ENCODE results near the gene SLCO4A1. TPM values are rescaled to one million over a fixed set of nuclear protein-coding genes. Genes with fewer than 3 reads are reported as not detected.

Gene SLCO4A1
- total and polyA plus RNA-seq, 2 experiments from 2014 or later, result 0.15 to 1.0 TPM

GRCh38 chr20:62651285-62652021 is 9.2 kb downstream of the SLCO4A1 start:
- Histone ChIP-seq H3K4me3 (no peak overlapping the region), H3K27me3 (no peaks in the 10 kb centered on the region), H3K27ac (no peak overlapping the region), H3K9me3 (ENCODE audit: low read depth) (no peaks in the 10 kb centered on the region), H3K4me1 (ENCODE audit: low read depth) (peaks cover 9% of the 10 kb centered on the region), H3K36me3 (no peaks in the 10 kb centered on the region)
- DNase-seq (ENCODE audit: low read depth in 1 of 2, low spot score in 1 of 2), result peak; percentile 54 to 60
- no peak for TF ChIP-seq CTCF (IDR thresholded peaks at IDR 0.05; ENCODE audit: low read depth, low read length)

GRCh38 chr20:62652041-62652893 is 10.0 kb downstream of the SLCO4A1 start:
- Histone ChIP-seq H3K9me3 (ENCODE audit: low read depth) (no peaks in the 10 kb centered on the region), H3K4me3 (no peak overlapping the region), H3K4me1 (ENCODE audit: low read depth) (peaks cover 9% of the 10 kb centered on the region), H3K36me3 (no peaks in the 10 kb centered on the region), H3K27ac (no peak overlapping the region), H3K27me3 (no peaks in the 10 kb centered on the region)
- peak; percentile 24 to 99 for DNase-seq (ENCODE audit: low read depth in 1 of 2, low spot score in 1 of 2)
- no peak for TF ChIP-seq CTCF (IDR thresholded peaks at IDR 0.05; ENCODE audit: low read depth, low read length)

- Histone ChIP-seq H3K27ac (no peak overlapping the region), H3K27me3 (no peaks in the 10 kb centered on the region), H3K4me3 (no peak overlapping the region), H3K36me3 (no peaks in the 10 kb centered on the region), H3K9me3 (ENCODE audit: low read depth) (no peaks in the 10 kb centered on the region), H3K4me1 (ENCODE audit: low read depth) (peaks cover 9% of the 10 kb centered on the region)
- DNase-seq (ENCODE audit: low read depth in 1 of 2, low spot score in 1 of 2), result no peak
- TF ChIP-seq CTCF (IDR thresholded peaks at IDR 0.05; ENCODE audit: low read depth, low read length), result no peak
Observed at GRCh38 chr20:62652894-62653305, 10.6 kb downstream of the SLCO4A1 start.

GRCh38 chr20:62653373-62653772 is 11.1 kb downstream of the SLCO4A1 start:
- no peak overlapping the region for H3K27ac ChIP-seq
- no peak for DNase-seq (ENCODE audit: low read depth in 1 of 2, low spot score in 1 of 2)
- no peak for TF ChIP-seq CTCF (IDR thresholded peaks at IDR 0.05; ENCODE audit: low read depth, low read length)

GRCh38 chr20:62653951-62654685 is 11.8 kb downstream of the SLCO4A1 start:
- no peak for DNase-seq (ENCODE audit: low read depth in 1 of 2, low spot score in 1 of 2)
- TF ChIP-seq CTCF (IDR thresholded peaks at IDR 0.05; ENCODE audit: low read depth, low read length), result no peak

More at GRCh38 chr20:62653373-62653772, 11.1 kb downstream of the SLCO4A1 start:
- H3K4me3 ChIP-seq, result no peak overlapping the region
- no peaks in the 10 kb centered on the region for H3K36me3 ChIP-seq
- H3K4me1 ChIP-seq (ENCODE audit: low read depth), result peaks cover 9% of the 10 kb centered on the region
- H3K27me3 ChIP-seq, result no peaks in the 10 kb centered on the region
- no peaks in the 10 kb centered on the region for H3K9me3 ChIP-seq (ENCODE audit: low read depth)

More at GRCh38 chr20:62653951-62654685, 11.8 kb downstream of the SLCO4A1 start:
- no peak overlapping the region for H3K4me3 ChIP-seq
- H3K27ac ChIP-seq, result no peak overlapping the region
- H3K36me3 ChIP-seq, result no peaks in the 10 kb centered on the region
- H3K9me3 ChIP-seq (ENCODE audit: low read depth), result no peaks in the 10 kb centered on the region
- no peaks in the 10 kb centered on the region for H3K27me3 ChIP-seq
- peaks cover 9% of the 10 kb centered on the region for H3K4me1 ChIP-seq (ENCODE audit: low read depth)

All from cardiac muscle cell (in vitro differentiated cells and primary cell).